NCI-H2196 treated with DMSO at 0.1 percent for 48 hours (cell line): ENCODE measurements around the gene UTY.

Source experiments
- DNase-seq: peaks from one replicate; lab custom pipeline; 2025; ENCODE audit not compliant: unreplicated experiment; lab: John Stamatoyannopoulos, UW

The UTY gene

GRCh38 chrY:13479828-13480227, at the start of gene UTY:
TSS of gene UTY (minus strand) at chrY:13480033. CDS start at chrY:13479665, 368 bp downstream.
- DNase-seq, result peak; percentile 95

DNA sequence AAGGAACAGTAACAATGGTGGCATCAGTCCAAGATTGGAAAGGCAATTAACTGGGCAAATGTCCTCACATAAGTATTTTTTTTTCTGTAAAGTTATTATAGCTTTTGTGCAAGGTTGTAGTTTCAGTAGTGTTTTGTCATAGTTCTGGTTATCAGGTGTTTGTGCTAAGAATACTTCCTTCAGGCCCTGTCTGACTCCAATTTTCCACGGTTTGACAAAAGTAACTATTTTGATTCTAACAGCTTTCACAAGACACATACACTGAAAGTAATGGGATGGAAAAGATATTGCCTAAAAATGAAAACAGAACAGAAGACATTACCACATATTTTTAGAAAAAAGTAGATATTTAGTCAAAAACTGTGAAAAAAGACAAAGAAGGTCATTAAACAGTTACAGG, 40.6 kb upstream of the UTY start:
- DNase-seq, result no peak

- no peak for DNase-seq
Observed at GRCh38 chrY:13501215-13501614, 21.4 kb upstream of the UTY start.

GRCh38 chrY:13493737-13494136, 13.9 kb upstream of the UTY start:
- no peak for DNase-seq

DNA sequence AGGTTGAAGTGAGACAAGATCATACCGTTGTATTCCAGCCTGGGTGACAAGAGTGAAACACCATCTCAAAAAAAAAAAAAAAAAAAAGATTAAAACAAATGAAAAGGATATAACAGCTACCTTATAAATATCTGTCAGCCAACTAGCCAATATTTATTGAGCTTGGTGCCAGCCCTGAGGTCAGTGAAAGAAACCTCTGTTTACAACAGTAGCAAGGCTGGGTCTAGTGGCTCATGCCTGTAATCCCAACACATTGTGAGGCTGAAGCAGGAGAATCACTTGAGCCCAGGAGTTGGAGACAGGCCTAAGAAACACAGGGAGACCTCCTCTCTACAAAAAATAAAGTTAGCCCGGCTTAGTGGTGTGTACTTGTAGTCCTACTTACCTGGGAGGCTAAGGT, 12.6 kb upstream of the UTY start:
- no peak for DNase-seq

- DNase-seq, result no peak
Observed at GRCh38 chrY:13488738-13489137, 8.9 kb upstream of the UTY start.

DNA sequence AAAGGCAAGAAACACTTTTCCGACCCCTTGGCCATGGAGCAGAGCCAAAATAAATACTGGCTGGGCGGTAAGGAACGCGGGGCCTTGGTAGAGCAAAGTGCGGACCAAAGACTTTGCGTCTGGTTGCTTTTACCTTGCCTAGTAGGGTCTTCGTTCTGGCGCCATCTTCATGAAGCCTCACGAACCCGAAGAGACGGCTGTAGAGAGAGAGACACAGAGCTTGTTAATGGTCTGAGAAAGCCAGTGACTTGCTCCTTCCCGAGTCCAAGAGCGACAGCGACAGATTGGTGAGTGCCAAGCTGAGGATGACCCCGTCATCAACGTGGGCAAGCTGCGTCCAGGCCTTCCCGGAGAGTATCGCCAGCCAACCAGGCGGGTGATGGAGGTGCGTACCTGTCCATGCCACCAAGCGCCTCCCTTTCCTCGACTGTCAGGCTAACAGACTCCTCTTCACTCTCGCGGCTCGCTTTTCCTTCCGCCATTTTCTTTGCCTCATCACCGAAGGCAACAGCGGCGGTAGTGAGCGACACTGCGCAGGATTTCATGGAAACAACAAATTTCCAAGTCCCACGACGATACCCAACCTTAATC, 617 bp downstream of the UTY start:
- DNase-seq, result peak; percentile 44

DNA sequence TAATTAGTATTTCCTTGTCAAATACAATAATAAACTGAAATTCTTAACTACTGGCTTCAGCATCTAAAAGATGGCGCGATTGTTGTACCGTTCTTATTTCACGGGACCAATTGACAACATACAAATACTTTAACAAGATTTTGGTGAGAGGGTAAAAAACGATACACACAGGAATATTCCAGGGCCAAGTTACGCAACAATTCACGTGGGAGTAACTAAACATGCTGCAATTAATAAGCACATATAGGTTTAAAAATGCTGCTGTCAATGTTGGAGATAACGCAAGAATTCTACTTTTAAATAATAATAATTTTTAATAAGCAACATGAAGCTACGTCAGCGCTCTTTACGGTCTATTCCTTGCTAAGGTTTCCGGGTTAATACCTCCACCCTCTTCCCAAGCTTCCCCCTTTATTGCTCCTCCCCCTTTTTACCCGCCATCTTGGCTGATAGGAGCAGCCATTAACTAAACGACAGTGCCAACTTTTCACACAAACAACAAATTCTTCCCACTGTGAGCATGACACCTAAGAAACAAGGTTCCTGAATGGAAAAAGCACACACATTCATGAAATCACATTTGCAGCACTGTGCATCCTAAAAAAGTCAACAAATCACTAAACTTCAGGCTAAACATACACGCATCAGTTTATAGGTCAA, 1.6 kb downstream of the UTY start:
- peak; percentile 82 for DNase-seq

DNA sequence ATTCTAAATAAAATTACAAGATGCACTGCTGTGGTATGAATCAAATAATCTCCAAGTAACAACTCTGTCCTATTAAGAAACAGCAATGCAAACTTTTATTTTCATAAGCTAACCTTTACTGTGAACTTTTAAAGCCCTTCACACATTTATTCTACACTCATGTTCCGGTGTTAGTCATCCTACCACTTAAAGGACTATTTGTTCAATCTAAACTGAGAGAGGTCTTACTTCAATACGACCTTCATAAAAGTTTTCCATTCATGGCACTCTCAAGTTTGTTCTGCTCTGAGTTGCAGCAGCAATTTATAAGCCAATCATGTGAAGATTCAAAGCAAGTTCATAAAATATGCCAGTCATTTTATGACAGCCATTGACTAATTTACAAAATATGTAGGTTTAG, 4.8 kb downstream of the UTY start:
- DNase-seq, result no peak

GRCh38 chrY:13451572-13451971, 28.3 kb downstream of the UTY start:
- no peak for DNase-seq

GRCh38 chrY:13450596-13451130, 29.2 kb downstream of the UTY start:
- DNase-seq, result no peak

- DNase-seq, result no peak
Observed at GRCh38 chrY:13445566-13445965, 34.3 kb downstream of the UTY start.

- DNase-seq, result no peak
Observed at GRCh38 chrY:13443146-13443545, 36.7 kb downstream of the UTY start.

DNA sequence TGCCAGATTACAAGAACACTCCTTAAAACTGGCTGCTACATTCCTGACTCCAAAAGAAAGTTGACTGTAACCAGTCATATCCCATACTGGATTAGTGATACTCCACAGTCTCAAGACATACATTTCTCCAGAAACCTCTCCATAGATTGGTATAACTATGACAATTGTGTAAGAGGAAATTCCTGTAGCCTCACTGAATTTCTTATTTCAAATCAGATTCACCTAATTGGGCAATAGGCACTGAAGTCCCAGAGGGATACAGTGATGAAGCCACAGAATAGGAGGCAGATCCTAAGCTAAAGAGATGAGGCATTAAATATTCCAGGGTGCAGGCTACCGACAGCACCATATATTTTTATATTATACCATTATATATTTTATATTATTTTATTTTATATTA, 39.0 kb downstream of the UTY start:
- DNase-seq, result no peak

DNA sequence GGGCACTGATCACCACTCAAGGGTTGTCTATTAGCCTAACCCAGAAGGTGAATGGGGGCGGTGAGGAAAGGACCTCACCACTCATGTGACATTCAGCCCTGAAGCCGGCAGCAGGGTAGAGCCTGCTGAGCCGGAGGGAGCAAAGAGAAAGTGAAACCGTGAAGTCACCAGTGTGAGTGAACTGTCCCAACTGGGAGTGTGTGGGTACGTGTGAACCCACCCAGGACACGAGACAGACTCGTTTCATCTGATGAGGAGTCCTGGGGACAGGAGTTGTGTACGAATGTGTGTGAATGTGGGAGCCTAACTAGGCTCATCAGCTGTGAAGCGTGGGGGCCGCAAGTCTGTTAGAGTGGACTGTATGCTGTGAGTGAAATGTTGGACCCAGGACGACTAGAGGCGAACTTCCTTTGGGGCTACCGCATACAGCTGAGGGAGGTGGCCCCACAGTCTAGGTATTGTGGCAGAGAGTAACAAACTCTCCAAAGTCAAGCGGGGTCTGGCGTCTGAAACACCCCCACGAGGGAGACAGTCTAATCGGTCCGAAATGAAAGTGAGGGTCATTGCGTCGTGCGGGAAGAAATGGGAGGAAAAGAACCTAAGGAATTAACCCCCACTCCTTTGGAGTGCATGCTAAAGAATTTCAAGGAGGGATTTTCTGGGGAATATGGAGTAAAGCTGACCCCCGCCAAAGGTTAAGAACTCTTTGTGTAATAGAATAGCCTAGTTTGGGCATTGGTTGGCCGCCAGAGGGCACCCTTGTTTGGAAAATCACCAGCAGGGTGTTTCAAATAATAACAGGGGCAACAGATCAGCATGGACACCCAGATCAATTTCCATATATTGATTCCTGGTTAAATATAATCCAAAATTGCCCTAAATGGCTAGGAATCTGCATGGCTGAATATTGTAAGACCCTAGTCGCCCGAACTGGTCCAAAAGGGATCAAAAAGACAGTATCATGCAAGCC, 43.6 kb downstream of the UTY start:
- DNase-seq, result peak; percentile 58

DNA sequence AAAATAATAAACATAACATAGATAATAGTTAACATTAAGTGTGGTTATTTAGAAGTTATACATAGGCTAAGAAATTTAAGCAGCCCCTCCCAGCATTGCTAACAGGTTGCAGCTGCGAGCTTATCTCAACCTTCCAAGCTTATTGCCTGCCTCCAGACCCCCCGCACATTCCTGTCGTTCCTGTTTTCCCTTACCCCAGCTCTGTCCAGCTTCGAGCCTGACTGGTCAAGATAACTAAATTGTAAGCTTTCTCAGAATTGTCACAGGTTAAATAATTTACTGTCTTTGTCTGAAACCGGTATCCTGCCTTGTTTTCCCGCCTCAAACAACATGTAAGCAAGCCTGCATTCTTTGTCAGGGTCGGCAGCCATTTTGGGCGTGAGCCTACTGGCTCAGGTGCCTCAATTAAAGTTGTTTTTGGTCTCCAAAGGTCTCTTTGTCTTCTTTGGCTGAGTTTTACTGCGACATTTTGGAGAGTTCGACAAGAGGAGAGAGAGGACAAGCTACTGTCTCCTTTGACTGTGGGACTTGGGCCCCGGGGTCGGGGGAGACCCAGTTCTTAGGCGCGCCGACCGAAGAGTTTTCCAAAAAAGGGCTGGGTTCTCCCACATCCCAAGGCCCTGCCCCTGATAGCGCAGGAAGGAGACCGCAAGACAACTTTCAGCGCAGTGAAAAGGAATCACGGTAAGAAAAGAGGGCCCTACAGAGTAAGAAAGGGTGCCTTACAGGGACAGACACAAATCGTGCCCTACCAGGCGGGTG, 44.4 kb downstream of the UTY start:
- DNase-seq, result no peak

DNA sequence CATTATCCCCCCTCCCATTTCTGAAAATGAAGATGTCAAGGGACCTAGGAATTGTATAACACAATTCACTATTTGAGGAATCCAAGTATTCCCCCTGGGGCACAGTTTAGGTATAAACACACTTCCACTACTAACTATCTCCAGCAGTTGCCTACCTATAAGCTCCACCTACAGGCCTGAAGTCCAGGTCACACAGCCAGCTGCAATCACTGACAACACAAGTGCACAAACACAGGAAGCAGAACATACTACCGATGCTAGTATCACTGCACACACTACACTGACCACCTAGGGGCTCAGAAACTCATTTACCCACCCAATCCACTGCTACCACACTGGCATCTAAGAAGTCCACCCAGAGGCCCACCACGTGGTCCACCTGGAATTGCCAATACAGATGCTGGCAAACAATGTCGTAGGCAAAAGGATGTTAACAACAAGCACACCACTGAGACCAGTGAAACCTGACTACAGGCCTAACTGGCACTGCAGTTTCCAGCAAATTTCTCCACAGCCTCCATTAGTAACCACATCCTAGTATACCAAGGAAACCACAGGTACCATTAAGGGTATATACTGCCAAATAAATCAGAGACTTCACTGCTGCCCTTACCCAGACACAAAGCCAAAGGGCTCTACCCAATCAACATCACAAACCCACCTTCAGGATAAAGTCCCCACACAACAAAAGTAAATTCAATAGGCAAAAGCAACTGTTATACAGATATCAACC, 47.4 kb downstream of the UTY start:
- no peak for DNase-seq

DNA sequence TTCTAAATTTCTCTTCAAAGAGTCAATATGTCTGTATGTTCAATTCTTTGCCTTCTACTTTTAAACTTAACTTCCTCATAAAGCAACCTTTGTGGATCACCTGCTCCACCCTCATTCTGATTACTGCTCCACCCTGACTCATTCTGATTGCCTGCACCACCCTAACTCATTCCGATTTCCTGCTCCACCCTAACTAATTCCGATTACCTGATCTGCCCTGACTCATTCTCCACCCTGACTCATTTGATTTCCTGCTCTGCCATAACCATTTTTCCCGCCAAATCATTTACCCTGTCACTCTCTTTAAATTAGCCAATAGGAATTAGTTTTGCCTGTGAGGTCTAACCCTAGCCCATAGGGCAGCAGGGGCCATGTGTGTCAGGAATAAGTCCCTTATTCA, 50.3 kb downstream of the UTY start:
- no peak for DNase-seq

DNA sequence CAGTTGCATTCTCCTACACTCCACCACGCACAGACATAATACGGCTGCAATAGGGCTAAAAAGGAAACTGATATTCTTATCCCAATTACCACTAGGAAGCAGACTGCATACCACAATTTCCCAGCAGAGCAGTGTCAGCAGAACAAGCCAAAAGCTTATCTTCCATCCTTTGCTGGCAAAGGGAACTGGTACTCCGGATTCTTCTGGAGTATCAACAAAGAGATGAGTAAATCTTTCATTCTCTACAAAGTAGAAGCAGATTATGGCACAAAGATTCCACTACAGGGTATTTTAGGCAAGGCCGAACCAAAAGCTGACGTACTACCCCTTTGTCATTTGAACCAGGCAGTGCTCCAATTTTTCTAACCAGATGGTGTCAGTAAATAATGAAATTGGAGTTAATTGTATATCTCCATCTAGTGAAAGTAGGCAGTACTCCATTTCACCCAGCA, 56.5 kb downstream of the UTY start:
- DNase-seq, result peak; percentile 75
